GM12878 (cell line): ENCODE data around the gene UNC119B. TPM values are rescaled to one million over a fixed set of nuclear protein-coding genes. Genes with fewer than 3 reads are reported as not detected.

Experiments
- ATF7 ChIP-seq: fragments of 450-650 bp; IDR thresholded peaks from 2 replicates; pipeline ENCODE4 v1.6.1; 2016; ENCODE audit warnings: low read depth, mild to moderate bottlenecking
- CBX3 ChIP-seq: fragments of 200-600 bp; sonication (generic); IDR thresholded peaks from 2 replicates; pipeline ENCODE4 v1.6.1; 2016; ENCODE audit warnings: low read depth, borderline replicate concordance
- CHD1 ChIP-seq: IDR thresholded peaks from 2 replicates; pipeline ENCODE4 v1.6.1; 2012; ENCODE audit warnings: low read depth, low read length, improper control_type of control experiment
- CHD2 ChIP-seq: IDR thresholded peaks from 2 replicates; pipeline ENCODE4 v1.6.1; 2011; ENCODE audit warnings: low read depth, low read length, improper control_type of control experiment, borderline replicate concordance
- CREM ChIP-seq: IDR thresholded peaks from 2 replicates; pipeline ENCODE4 v1.6.1; 2014; ENCODE audit warnings: antibody characterized with exemption, low read depth
- ESRRA ChIP-seq: IDR thresholded peaks from 2 replicates; pipeline ENCODE4 v1.6.1; 2012; ENCODE audit warnings: mild to moderate bottlenecking, low read length, improper control_type of control experiment
- EZH2 ChIP-seq: IDR thresholded peaks from 2 replicates; pipeline ENCODE4 v1.6.1; 2012; ENCODE audit warnings: low read depth, mild to moderate bottlenecking, control low read depth, inconsistent platforms, low read length, borderline replicate concordance; ENCODE audit not compliant: control insufficient read depth
- FOXM1 ChIP-seq: IDR thresholded peaks from 2 replicates; pipeline ENCODE4 v1.6.1; 2012; ENCODE audit warnings: low read depth, mild to moderate bottlenecking, inconsistent platforms, low read length, moderate library complexity
- GABPA ChIP-seq: IDR thresholded peaks from 2 replicates; pipeline ENCODE4 v1.6.1; 2014; ENCODE audit warnings: antibody characterized with exemption, low read depth, mild to moderate bottlenecking, inconsistent platforms
- HCFC1 ChIP-seq: fragments of 150-350 bp; IDR thresholded peaks from 2 replicates; pipeline ENCODE4 v1.6.1; 2014; ENCODE audit warnings: low read length
- IKZF1 ChIP-seq: fragments of 450-650 bp; conservative IDR thresholded peaks from 2 replicates; pipeline ENCODE4 v1.6.1; 2017; ENCODE audit warnings: antibody characterized with exemption, mild to moderate bottlenecking
- MEF2B ChIP-seq: fragments of 450-650 bp; IDR thresholded peaks from 2 replicates; pipeline ENCODE4 v1.6.1; 2018; ENCODE audit warnings: mild to moderate bottlenecking, moderate library complexity; ENCODE audit not compliant: partially characterized antibody, poor library complexity, severe bottlenecking
- MXI1 ChIP-seq: fragments of 150-350 bp; IDR thresholded peaks from 2 replicates; pipeline ENCODE4 v1.6.1; 2011; ENCODE audit warnings: low read depth, mild to moderate bottlenecking, inconsistent platforms, low read length, improper control_type of control experiment
- MYB ChIP-seq: fragments of 150-350 bp; IDR thresholded peaks from 2 replicates; pipeline ENCODE4 v1.6.1; 2014; ENCODE audit warnings: mild to moderate bottlenecking, low read depth, low read length, borderline replicate concordance
- NFYA ChIP-seq: IDR thresholded peaks from 2 replicates; pipeline ENCODE4 v1.6.1; 2011; ENCODE audit warnings: low read depth, mild to moderate bottlenecking, low read length, improper control_type of control experiment, borderline replicate concordance
- PAX5 ChIP-seq: IDR thresholded peaks from 2 replicates; pipeline ENCODE4 v1.6.1; 2011; ENCODE audit warnings: low read depth, low read length, borderline replicate concordance
- SREBF1 ChIP-seq: IDR thresholded peaks from 2 replicates; pipeline ENCODE4 v1.6.1; 2012; ENCODE audit warnings: mild to moderate bottlenecking, low read length
- STAT1 ChIP-seq: fragments of 450-650 bp; conservative IDR thresholded peaks from 2 replicates; pipeline ENCODE4 v1.6.1; 2014; ENCODE audit warnings: antibody characterized with exemption, mild to moderate bottlenecking
- STAT3 ChIP-seq: IDR thresholded peaks from 2 replicates; pipeline ENCODE4 v1.6.1; 2011; ENCODE audit warnings: low read depth, low read length, improper control_type of control experiment
- TBL1XR1 ChIP-seq: IDR thresholded peaks from 2 replicates; pipeline ENCODE4 v1.6.1; 2012; ENCODE audit warnings: low read depth, low read length, improper control_type of control experiment
- polyA plus RNA-seq, 11 experiments: library from polyadenylated mRNA; depleted of rRNA in 4 of 11; unstranded in 6 of 11; stranded (reverse) in 5 of 11; fragments of >200 nt; fragmentation: Nextera tagmentation in 4 of 11; fragmentation: Illumina TruSeq in 1 of 11; extraction: Ambion mirVana in 4 of 11; extraction: Trizol in 1 of 11; gene quantifications; 1 replicate in 1 of 11; 2 replicates in 10 of 11; pipeline versions ENCODE4 v1.2.1 to v1.2.3, GENCODE V29; 2011 to 2016; ENCODE audit warnings: inconsistent platforms in 2 of 11, missing spikeins in 2 of 11, low read depth in 1 of 11
- total RNA-seq, 4 experiments: library from RNA; depleted of rRNA in 3 of 4; stranded (reverse); fragments of >200 nt in 3 of 4; fragmentation: Illumina TruSeq in 1 of 4; extraction: Trizol in 1 of 4; gene quantifications; 2 replicates each; pipeline versions ENCODE4 v1.2.1 to v1.2.3, GENCODE V29; 2013 to 2021
- TF ChIP-seq, protein P1 (sequence below): fragments of 450-650 bp; IDR thresholded peaks from 2 replicates; pipeline ENCODE4 v1.6.1; 2018; ENCODE audit warnings: borderline replicate concordance, mild to moderate bottlenecking; ENCODE audit not compliant: partially characterized antibody
- TF ChIP-seq, protein P2 (sequence below): fragments of 450-650 bp; IDR thresholded peaks from 2 replicates; pipeline ENCODE4 v1.6.1; 2016; ENCODE audit warnings: mild to moderate bottlenecking
- TF ChIP-seq, protein P3 (sequence below): IDR thresholded peaks from 2 replicates; pipeline ENCODE4 v1.6.1; 2012; ENCODE audit warnings: improper control_type of control experiment, low read depth, low read length; ENCODE audit not compliant: insufficient replicate concordance

UNC119B gene
- total and polyA plus RNA-seq, 10 of the 15 experiments (the other 5 are each of a cell fraction or from before 2014, with no cell fraction given), result 4.3 to 31.5 (median 10.5) TPM

DNA sequence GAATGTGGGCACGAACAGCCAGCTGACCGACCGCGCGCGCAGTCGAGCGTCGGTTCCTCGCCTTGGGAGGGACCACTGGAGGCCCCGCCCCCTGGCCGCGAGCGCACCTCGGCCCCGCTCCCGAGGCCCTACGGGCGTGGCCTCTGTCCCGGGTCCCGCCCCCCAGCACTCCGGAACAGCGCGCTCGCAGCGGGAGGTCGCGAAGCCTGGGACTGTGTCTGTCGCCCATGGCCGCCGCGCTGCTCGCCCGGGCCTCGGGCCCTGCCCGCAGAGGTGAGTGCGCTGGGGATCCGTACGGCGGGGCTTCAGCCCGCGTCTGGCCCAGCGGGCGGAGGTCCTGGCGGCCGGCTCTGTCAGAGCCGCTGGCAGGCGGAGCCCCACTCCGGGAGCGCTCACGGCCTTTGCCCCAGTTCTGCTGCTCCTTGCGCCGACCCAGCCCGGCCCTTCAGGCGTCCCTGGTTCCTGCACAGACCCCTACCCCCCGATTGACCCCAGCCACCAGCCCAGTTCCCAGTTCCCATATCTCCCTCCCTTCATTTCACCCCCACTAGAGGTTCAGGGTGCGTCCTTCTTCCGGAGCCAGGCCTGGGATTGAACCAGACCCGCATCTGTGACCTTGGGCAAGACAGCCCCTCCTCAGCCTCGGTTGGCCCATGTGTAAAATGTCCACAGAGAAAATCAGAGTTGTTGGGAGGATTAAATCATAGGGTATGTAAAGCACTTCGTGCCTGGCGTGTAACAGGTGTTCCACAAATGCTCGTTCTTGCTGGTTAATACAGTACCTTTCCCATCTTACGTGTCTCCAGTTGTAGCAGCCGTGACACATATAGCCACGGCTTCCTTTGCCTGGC lies 15.6 kb downstream of the UNC119B start, which contains the start of gene ACADS (continued):
- TF ChIP-seq, protein P1, sequence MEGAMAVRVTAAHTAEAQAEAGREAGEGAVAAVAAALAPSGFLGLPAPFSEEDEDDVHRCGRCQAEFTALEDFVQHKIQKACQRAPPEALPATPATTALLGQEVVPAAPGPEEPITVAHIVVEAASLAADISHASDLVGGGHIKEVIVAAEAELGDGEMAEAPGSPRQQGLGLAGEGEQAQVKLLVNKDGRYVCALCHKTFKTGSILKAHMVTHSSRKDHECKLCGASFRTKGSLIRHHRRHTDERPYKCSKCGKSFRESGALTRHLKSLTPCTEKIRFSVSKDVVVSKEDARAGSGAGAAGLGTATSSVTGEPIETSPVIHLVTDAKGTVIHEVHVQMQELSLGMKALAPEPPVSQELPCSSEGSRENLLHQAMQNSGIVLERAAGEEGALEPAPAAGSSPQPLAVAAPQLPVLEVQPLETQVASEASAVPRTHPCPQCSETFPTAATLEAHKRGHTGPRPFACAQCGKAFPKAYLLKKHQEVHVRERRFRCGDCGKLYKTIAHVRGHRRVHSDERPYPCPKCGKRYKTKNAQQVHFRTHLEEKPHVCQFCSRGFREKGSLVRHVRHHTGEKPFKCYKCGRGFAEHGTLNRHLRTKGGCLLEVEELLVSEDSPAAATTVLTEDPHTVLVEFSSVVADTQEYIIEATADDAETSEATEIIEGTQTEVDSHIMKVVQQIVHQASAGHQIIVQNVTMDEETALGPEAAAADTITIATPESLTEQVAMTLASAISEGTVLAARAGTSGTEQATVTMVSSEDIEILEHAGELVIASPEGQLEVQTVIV, result no peak
- TF ChIP-seq STAT1, result no peak
- TF ChIP-seq TBL1XR1, result no peak
- no peak for TF ChIP-seq FOXM1
- TF ChIP-seq HCFC1, result no peak
- peak; percentile 27; the same call in 1 of the 2 replicates for TF ChIP-seq PAX5
- no peak for TF ChIP-seq SREBF1
- TF ChIP-seq ATF7, result no peak
- no peak for TF ChIP-seq EZH2
- TF ChIP-seq, protein P2, sequence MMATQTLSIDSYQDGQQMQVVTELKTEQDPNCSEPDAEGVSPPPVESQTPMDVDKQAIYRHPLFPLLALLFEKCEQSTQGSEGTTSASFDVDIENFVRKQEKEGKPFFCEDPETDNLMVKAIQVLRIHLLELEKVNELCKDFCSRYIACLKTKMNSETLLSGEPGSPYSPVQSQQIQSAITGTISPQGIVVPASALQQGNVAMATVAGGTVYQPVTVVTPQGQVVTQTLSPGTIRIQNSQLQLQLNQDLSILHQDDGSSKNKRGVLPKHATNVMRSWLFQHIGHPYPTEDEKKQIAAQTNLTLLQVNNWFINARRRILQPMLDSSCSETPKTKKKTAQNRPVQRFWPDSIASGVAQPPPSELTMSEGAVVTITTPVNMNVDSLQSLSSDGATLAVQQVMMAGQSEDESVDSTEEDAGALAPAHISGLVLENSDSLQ, result no peak
- no peak for TF ChIP-seq STAT3
- no peak for TF ChIP-seq ESRRA
- no peak for TF ChIP-seq GABPA
- no peak for TF ChIP-seq CBX3
- TF ChIP-seq MYB, result no peak
- peak; percentile 61 for TF ChIP-seq IKZF1
- TF ChIP-seq CHD1, result no peak
- TF ChIP-seq NFYA, result no peak
- no peak for TF ChIP-seq MEF2B
- no peak for TF ChIP-seq MXI1
- TF ChIP-seq, protein P3, sequence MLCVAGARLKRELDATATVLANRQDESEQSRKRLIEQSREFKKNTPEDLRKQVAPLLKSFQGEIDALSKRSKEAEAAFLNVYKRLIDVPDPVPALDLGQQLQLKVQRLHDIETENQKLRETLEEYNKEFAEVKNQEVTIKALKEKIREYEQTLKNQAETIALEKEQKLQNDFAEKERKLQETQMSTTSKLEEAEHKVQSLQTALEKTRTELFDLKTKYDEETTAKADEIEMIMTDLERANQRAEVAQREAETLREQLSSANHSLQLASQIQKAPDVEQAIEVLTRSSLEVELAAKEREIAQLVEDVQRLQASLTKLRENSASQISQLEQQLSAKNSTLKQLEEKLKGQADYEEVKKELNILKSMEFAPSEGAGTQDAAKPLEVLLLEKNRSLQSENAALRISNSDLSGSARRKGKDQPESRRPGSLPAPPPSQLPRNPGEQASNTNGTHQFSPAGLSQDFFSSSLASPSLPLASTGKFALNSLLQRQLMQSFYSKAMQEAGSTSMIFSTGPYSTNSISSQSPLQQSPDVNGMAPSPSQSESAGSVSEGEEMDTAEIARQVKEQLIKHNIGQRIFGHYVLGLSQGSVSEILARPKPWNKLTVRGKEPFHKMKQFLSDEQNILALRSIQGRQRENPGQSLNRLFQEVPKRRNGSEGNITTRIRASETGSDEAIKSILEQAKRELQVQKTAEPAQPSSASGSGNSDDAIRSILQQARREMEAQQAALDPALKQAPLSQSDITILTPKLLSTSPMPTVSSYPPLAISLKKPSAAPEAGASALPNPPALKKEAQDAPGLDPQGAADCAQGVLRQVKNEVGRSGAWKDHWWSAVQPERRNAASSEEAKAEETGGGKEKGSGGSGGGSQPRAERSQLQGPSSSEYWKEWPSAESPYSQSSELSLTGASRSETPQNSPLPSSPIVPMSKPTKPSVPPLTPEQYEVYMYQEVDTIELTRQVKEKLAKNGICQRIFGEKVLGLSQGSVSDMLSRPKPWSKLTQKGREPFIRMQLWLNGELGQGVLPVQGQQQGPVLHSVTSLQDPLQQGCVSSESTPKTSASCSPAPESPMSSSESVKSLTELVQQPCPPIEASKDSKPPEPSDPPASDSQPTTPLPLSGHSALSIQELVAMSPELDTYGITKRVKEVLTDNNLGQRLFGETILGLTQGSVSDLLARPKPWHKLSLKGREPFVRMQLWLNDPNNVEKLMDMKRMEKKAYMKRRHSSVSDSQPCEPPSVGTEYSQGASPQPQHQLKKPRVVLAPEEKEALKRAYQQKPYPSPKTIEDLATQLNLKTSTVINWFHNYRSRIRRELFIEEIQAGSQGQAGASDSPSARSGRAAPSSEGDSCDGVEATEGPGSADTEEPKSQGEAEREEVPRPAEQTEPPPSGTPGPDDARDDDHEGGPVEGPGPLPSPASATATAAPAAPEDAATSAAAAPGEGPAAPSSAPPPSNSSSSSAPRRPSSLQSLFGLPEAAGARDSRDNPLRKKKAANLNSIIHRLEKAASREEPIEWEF, result no peak
- TF ChIP-seq CREM, result no peak
- no peak for TF ChIP-seq CHD2
